GM23338 (cell line): ENCODE data around the gene COL20A1. TPM values are rescaled to one million over a fixed set of nuclear protein-coding genes. Genes with fewer than 3 reads are reported as not detected.

Experiments used
- ATAC-seq: fragments of 200-7000 bp; cut with Tn5 transposase; 3 replicates; pipeline ENCODE4 v1.9.1; 2020
- DNase-seq: peaks from one replicate; pipeline ENCODE4 v3.0.0-alpha.2; 2015; ENCODE audit warnings: low spot score
- H2AFZ ChIP-seq: fragments of 200-600 bp; sonication (generic); 2 replicates; pipeline ENCODE4 v1.8.0; 2016; ENCODE audit warnings: antibody characterized with exemption, mild to moderate bottlenecking, moderate library complexity
- H3F3A ChIP-seq: fragments of 200-600 bp; sonication (generic); replicated peaks from 2 replicates; pipeline ENCODE4 v1.8.0; 2017; ENCODE audit warnings: antibody characterized with exemption, mixed run types, low read depth
- H3K27ac ChIP-seq: fragments of 200-600 bp; sonication (generic); 2 replicates; pipeline ENCODE4 v1.6.1; 2016; ENCODE audit warnings: low read depth
- H3K27me3 ChIP-seq: fragments of 200-600 bp; sonication (generic); 2 replicates; pipeline ENCODE4 v1.8.0; 2016; ENCODE audit warnings: mild to moderate bottlenecking, mixed run types, moderate library complexity; ENCODE audit not compliant: insufficient read depth
- H3K36me3 ChIP-seq: fragments of 200-600 bp; sonication (generic); 2 replicates; pipeline ENCODE4 v1.8.0; 2016; ENCODE audit warnings: mild to moderate bottlenecking; ENCODE audit not compliant: insufficient read depth
- H3K4me1 ChIP-seq: fragments of 200-600 bp; sonication (generic); 2 replicates; pipeline ENCODE4 v1.8.0; 2016; ENCODE audit warnings: mild to moderate bottlenecking, moderate library complexity; ENCODE audit not compliant: insufficient read depth
- H3K4me2 ChIP-seq: fragments of 200-600 bp; sonication (generic); 2 replicates; pipeline ENCODE4 v1.7.1; 2017; ENCODE audit warnings: mixed run types
- H3K4me3 ChIP-seq: fragments of 200-600 bp; sonication (generic); 2 replicates; pipeline ENCODE4 v1.6.1; 2016; ENCODE audit warnings: mixed run types
- H3K79me2 ChIP-seq: fragments of 200-600 bp; sonication (generic); replicated peaks from 2 replicates; pipeline ENCODE4 v1.8.0; 2017; ENCODE audit warnings: mild to moderate bottlenecking; ENCODE audit not compliant: insufficient read depth
- H3K9me2 ChIP-seq: fragments of 200-600 bp; sonication (generic); 2 replicates; pipeline ENCODE4 v1.8.0; 2017; ENCODE audit not compliant: insufficient read depth
- H4K20me1 ChIP-seq: fragments of 200-600 bp; sonication (generic); replicated peaks from 2 replicates; pipeline ENCODE4 v1.8.0; 2017; ENCODE audit warnings: mild to moderate bottlenecking; ENCODE audit not compliant: insufficient read depth
- H3K27ac Mint-ChIP-seq: 2 replicates; pipeline ENCODE4 v1.8.0; 2020; ENCODE audit warnings: inconsistent platforms, mild to moderate bottlenecking, moderate library complexity, mixed read lengths
- H3K27me3 Mint-ChIP-seq: 3 replicates; pipeline ENCODE4 v1.8.0; 2022; ENCODE audit warnings: low read depth, mild to moderate bottlenecking, moderate library complexity, mixed read lengths, inconsistent platforms; ENCODE audit not compliant: insufficient read depth, poor library complexity
- H3K36me3 Mint-ChIP-seq: 3 replicates; pipeline ENCODE4 v1.8.0; 2021; ENCODE audit warnings: low read depth, mild to moderate bottlenecking, inconsistent platforms, moderate library complexity, mixed read lengths
- H3K4me1 Mint-ChIP-seq: 3 replicates; pipeline ENCODE4 v1.8.0; 2020; ENCODE audit warnings: mild to moderate bottlenecking, inconsistent platforms, mixed read lengths
- H3K4me3 Mint-ChIP-seq: 3 replicates; pipeline ENCODE4 v1.8.0; 2021; ENCODE audit warnings: moderate library complexity, mild to moderate bottlenecking, inconsistent platforms, mixed read lengths
- H3K9me3 Mint-ChIP-seq: 3 replicates; pipeline ENCODE4 v1.8.0; 2020; ENCODE audit warnings: moderate library complexity, mild to moderate bottlenecking, inconsistent platforms, mixed read lengths
- CREB1 ChIP-seq: fragments of 250-450 bp; sonication (Bioruptor Pico); IDR thresholded peaks from 2 replicates; pipeline ENCODE4 v1.5.0; 2020; ENCODE audit warnings: low read depth, mild to moderate bottlenecking, moderate library complexity
- CTCF ChIP-seq, 2 experiments: fragments of 200-600 bp in 1 of 2; sonication (generic) in 1 of 2; conservative IDR thresholded peaks; 2 replicates each; pipeline versions ENCODE4 v1.5.1 to v1.6.1; 2016 to 2017; ENCODE audit warnings: antibody characterized with exemption in 2 of 2, low read depth in 2 of 2, mild to moderate bottlenecking in 2 of 2, moderate library complexity in 1 of 2
- EZH2 ChIP-seq: fragments of 200-600 bp; sonication (generic); IDR thresholded peaks from one replicate; pipeline ENCODE4 v1.8.0; 2017; ENCODE audit warnings: antibody characterized with exemption, mild to moderate bottlenecking, low read depth; ENCODE audit not compliant: unreplicated experiment
- EZH2phosphoT487 ChIP-seq: fragments of 200-600 bp; sonication (generic); IDR thresholded peaks from one replicate; pipeline ENCODE4 v1.8.1; 2018; ENCODE audit warnings: antibody characterized with exemption; ENCODE audit not compliant: unreplicated experiment
- JUNB ChIP-seq: IDR thresholded peaks from one replicate; pipeline ENCODE4 v1.6.1; 2016; ENCODE audit warnings: antibody characterized with exemption; ENCODE audit not compliant: unreplicated experiment
- NANOG ChIP-seq: IDR thresholded peaks from 2 replicates; pipeline ENCODE4 v1.6.1; 2016; ENCODE audit warnings: antibody characterized with exemption, borderline replicate concordance
- POLR2AphosphoS5 ChIP-seq: IDR thresholded peaks from 2 replicates; pipeline ENCODE4 v1.6.1; 2016; ENCODE audit warnings: antibody characterized with exemption, low read depth
- STAT1 ChIP-seq: IDR thresholded peaks from one replicate; pipeline ENCODE4 v1.6.1; 2016; ENCODE audit warnings: antibody characterized with exemption; ENCODE audit not compliant: unreplicated experiment
- ZNF114 ChIP-seq: fragments of 250-450 bp; sonication (Bioruptor Pico); IDR thresholded peaks from 2 replicates; pipeline ENCODE4 v1.5.0; 2020; ENCODE audit warnings: mild to moderate bottlenecking, moderate library complexity
- ZNF331 ChIP-seq: fragments of 250-450 bp; sonication (Bioruptor Pico); IDR thresholded peaks from 2 replicates; pipeline ENCODE4 v1.5.0; 2020; ENCODE audit warnings: low read depth, mild to moderate bottlenecking, moderate library complexity
- ZNF462 ChIP-seq: fragments of 250-450 bp; sonication (Bioruptor Pico); IDR thresholded peaks from 2 replicates; pipeline ENCODE4 v1.5.0; 2020; ENCODE audit warnings: mild to moderate bottlenecking, moderate library complexity
- polyA plus RNA-seq: library from polyadenylated mRNA; unstranded; fragments of >200 nt; fragmentation: Nextera tagmentation; extraction: Ambion mirVana; gene quantifications from 2 replicates; pipeline ENCODE4 v1.2.1, GENCODE V29; 2016
- total RNA-seq: library from RNA; depleted of rRNA; stranded (reverse); fragments of >200 nt; shearing (Covaris generic); gene quantifications from 2 replicates; pipeline ENCODE4 v1.2.3, GENCODE V29; 2014
- TF ChIP-seq, protein P1 (sequence below): IDR thresholded peaks from 2 replicates; pipeline ENCODE4 v1.6.1; 2016; ENCODE audit warnings: antibody characterized with exemption
- TF ChIP-seq, protein P2 (sequence below): IDR thresholded peaks from one replicate; pipeline ENCODE4 v1.6.1; 2018; ENCODE audit warnings: antibody characterized with exemption; ENCODE audit not compliant: unreplicated experiment

The COL20A1 gene
- total and polyA plus RNA-seq, 2 experiments from 2014 or later: 0.28 to 0.79 TPM

DNA sequence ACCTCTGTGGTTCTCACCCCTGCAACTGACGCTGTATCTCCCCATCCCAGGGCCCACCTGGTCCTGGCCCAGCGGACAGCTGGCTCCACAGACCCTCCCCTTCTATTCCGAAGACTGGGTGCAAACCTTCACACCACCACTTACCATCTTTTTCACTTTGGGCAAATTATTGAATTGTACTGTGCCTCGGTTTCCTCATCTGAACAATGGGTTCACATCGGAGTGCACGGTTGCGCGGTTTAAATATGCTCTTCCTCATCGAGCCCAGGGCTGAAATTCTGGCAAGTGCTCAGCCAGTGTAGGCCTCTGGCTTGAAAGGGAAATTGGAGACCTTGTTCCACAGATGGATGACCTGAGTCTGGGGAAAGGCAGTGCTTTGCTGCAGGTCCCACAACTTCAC lies 23.3 kb upstream of the COL20A1 start:
- peaks cover 19% of the 10 kb centered on the region for H3K27me3 Mint-ChIP-seq
- TF ChIP-seq EZH2 (no peak), ZNF462 (CRISPR knock-in tag) (no peak), JUNB (no peak), ZNF331 (CRISPR knock-in tag) (no peak), POLR2AphosphoS5 (no peak), EZH2phosphoT487 (no peak), CTCF (conservative IDR thresholded peaks at IDR 0.05; ENCODE audit: low read depth in 2 of 2) (no peak), NANOG (no peak), STAT1 (no peak), CREB1 (CRISPR knock-in tag) (no peak), ZNF114 (no peak)
- TF ChIP-seq, protein P1, sequence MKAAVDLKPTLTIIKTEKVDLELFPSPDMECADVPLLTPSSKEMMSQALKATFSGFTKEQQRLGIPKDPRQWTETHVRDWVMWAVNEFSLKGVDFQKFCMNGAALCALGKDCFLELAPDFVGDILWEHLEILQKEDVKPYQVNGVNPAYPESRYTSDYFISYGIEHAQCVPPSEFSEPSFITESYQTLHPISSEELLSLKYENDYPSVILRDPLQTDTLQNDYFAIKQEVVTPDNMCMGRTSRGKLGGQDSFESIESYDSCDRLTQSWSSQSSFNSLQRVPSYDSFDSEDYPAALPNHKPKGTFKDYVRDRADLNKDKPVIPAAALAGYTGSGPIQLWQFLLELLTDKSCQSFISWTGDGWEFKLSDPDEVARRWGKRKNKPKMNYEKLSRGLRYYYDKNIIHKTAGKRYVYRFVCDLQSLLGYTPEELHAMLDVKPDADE: no peak
- TF ChIP-seq, protein P2, sequence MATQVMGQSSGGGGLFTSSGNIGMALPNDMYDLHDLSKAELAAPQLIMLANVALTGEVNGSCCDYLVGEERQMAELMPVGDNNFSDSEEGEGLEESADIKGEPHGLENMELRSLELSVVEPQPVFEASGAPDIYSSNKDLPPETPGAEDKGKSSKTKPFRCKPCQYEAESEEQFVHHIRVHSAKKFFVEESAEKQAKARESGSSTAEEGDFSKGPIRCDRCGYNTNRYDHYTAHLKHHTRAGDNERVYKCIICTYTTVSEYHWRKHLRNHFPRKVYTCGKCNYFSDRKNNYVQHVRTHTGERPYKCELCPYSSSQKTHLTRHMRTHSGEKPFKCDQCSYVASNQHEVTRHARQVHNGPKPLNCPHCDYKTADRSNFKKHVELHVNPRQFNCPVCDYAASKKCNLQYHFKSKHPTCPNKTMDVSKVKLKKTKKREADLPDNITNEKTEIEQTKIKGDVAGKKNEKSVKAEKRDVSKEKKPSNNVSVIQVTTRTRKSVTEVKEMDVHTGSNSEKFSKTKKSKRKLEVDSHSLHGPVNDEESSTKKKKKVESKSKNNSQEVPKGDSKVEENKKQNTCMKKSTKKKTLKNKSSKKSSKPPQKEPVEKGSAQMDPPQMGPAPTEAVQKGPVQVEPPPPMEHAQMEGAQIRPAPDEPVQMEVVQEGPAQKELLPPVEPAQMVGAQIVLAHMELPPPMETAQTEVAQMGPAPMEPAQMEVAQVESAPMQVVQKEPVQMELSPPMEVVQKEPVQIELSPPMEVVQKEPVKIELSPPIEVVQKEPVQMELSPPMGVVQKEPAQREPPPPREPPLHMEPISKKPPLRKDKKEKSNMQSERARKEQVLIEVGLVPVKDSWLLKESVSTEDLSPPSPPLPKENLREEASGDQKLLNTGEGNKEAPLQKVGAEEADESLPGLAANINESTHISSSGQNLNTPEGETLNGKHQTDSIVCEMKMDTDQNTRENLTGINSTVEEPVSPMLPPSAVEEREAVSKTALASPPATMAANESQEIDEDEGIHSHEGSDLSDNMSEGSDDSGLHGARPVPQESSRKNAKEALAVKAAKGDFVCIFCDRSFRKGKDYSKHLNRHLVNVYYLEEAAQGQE: no peak
- no peak overlapping the region; the same call in 2 of the 3 replicates for H3K4me3 Mint-ChIP-seq

More for the DNA sequence above, 23.3 kb upstream of the COL20A1 start:
- Histone ChIP-seq H4K20me1 (peaks cover 10% of the 10 kb centered on the region; the same call in 1 of the 2 replicates), H2AFZ (no peak overlapping the region), H3K79me2 (peaks cover 20% of the 10 kb centered on the region), H3F3A (no peaks in the 10 kb centered on the region), H3K4me3 (no peak overlapping the region), H3K27ac (no peak overlapping the region), H3K9me2 (no peaks in the 10 kb centered on the region), H3K27me3 (no peaks in the 10 kb centered on the region), H3K4me2 (no peak overlapping the region), H3K36me3 (no peaks in the 10 kb centered on the region), H3K4me1 (peaks cover 8% of the 10 kb centered on the region; the same call in 1 of the 2 replicates)
- Mint-ChIP-seq H3K36me3 (no peaks in the 10 kb centered on the region; the same call in 2 of the 3 replicates), H3K9me3 (no peaks in the 10 kb centered on the region), H3K4me1 (peaks cover 11% of the 10 kb centered on the region), H3K27ac (no peak overlapping the region)
- ATAC-seq (no peak), DNase-seq (no peak)
